OCI-LY3 (cell line): Measurements from ENCODE around the gene EFNA2.

Experiments
- H2AFZ ChIP-seq: fragments of 200-600, 300-600 bp; shearing (Covaris generic); 2 replicates; pipeline ENCODE4 v1.6.0; 2014; ENCODE audit warnings: antibody characterized with exemption, low read depth, low read length
- H3K27ac ChIP-seq: fragments of 200-600, 300-600 bp; sonication (generic); 2 replicates; pipeline ENCODE4 v1.5.1; 2014; ENCODE audit warnings: mild to moderate bottlenecking, low read length, moderate library complexity, mixed read lengths
- H3K27me3 ChIP-seq: fragments of 200-600, 300-600 bp; sonication (generic); 2 replicates; pipeline ENCODE4 v1.6.1; 2014; ENCODE audit warnings: low read depth, low read length, mixed read lengths
- H3K36me3 ChIP-seq: fragments of 200-600, 300-600 bp; sonication (generic); replicated peaks from 2 replicates; pipeline ENCODE3; 2014; ENCODE audit warnings: low read depth, low read length, mixed read lengths
- H3K4me1 ChIP-seq: fragments of 300-600, 200-600 bp; sonication (generic); 2 replicates; pipeline ENCODE4 v1.6.1; 2014; ENCODE audit warnings: low read length, mixed read lengths
- H3K4me2 ChIP-seq: fragments of 200-600, 300-600 bp; sonication (generic); 2 replicates; pipeline ENCODE4 v1.6.1; 2014; ENCODE audit warnings: low read length, mixed read lengths
- H3K4me3 ChIP-seq: fragments of 300-600, 200-600 bp; sonication (generic); 2 replicates; pipeline ENCODE4 v1.5.1; 2014; ENCODE audit warnings: antibody characterized with exemption, mild to moderate bottlenecking, low read length, moderate library complexity
- H3K79me2 ChIP-seq: fragments of 300-600, 200-600 bp; shearing (Covaris generic); 2 replicates; pipeline ENCODE4 v1.6.1; 2014; ENCODE audit warnings: mild to moderate bottlenecking, low read length, mixed read lengths
- H3K9ac ChIP-seq: fragments of 300-600, 200-600 bp; shearing (Covaris generic); 2 replicates; pipeline ENCODE4 v1.6.0; 2014; ENCODE audit warnings: mild to moderate bottlenecking, low read length, moderate library complexity
- H3K9me3 ChIP-seq: fragments of 200-600, 300-600 bp; shearing (Covaris generic); 2 replicates; pipeline ENCODE4 v1.6.1; 2014; ENCODE audit warnings: low read length, mixed read lengths; ENCODE audit not compliant: insufficient read depth
- H4K20me1 ChIP-seq: fragments of 200-600, 300-600 bp; sonication (generic); 2 replicates; pipeline ENCODE4 v1.6.1; 2016; ENCODE audit warnings: low read length, mixed read lengths; ENCODE audit not compliant: insufficient read depth
- EZH2phosphoT487 ChIP-seq: fragments of 200-600 bp; shearing (Covaris generic); IDR thresholded peaks from 2 replicates; pipeline ENCODE4 v1.6.1; 2018; ENCODE audit warnings: antibody characterized with exemption, mixed run types, low read depth
- TF ChIP-seq, protein P1 (sequence below): fragments of 200-600, 300-600 bp; sonication (generic); IDR thresholded peaks from 2 replicates; pipeline ENCODE4 v1.5.1; 2014; ENCODE audit warnings: antibody characterized with exemption, low read length, low read depth

Gene EFNA2

DNA sequence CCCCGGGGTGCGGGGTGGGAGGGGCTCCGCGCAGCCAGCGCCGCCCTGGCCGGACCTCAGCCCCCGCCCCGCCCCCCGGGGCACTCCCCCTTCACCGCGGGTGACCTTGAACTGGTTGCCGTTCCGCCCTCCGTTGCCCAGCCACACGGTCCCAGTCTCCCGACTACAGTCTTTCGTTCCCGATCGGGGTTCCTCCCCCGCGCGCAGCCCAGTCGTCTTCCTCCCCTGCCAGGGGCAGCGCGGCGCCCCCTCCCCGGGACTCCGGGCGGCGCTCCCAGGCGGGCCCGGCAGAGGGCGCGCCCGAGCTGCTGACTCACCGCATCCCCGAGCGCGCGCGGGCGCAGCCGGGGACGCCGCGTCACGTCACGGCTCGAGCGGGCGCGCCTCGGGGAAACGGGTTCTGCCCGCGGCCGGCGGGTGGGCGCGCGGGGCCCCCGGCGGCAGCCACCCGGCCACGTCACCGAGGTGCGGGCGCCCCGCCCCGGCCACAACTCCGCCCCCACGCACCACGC, 36.8 kb upstream of the EFNA2 start:
- peak overlapping the region; percentile 78 for H3K4me3 ChIP-seq
- H3K4me1 ChIP-seq, result peaks cover 38% of the 10 kb centered on the region
- H3K9me3 ChIP-seq, result no peaks in the 10 kb centered on the region
- no peak overlapping the region for H2AFZ ChIP-seq
- no peaks in the 10 kb centered on the region for H3K27me3 ChIP-seq
- peaks cover 7% of the 10 kb centered on the region; the same call in 1 of the 2 replicates for H4K20me1 ChIP-seq
- peak overlapping the region; percentile 70 for H3K4me2 ChIP-seq
- H3K27ac ChIP-seq, result peak overlapping the region; percentile 81
- H3K36me3 ChIP-seq, result peaks cover 25% of the 10 kb centered on the region
- H3K9ac ChIP-seq, result peak overlapping the region; percentile 93
- H3K79me2 ChIP-seq, result peaks cover 42% of the 10 kb centered on the region
- TF ChIP-seq, protein P1, sequence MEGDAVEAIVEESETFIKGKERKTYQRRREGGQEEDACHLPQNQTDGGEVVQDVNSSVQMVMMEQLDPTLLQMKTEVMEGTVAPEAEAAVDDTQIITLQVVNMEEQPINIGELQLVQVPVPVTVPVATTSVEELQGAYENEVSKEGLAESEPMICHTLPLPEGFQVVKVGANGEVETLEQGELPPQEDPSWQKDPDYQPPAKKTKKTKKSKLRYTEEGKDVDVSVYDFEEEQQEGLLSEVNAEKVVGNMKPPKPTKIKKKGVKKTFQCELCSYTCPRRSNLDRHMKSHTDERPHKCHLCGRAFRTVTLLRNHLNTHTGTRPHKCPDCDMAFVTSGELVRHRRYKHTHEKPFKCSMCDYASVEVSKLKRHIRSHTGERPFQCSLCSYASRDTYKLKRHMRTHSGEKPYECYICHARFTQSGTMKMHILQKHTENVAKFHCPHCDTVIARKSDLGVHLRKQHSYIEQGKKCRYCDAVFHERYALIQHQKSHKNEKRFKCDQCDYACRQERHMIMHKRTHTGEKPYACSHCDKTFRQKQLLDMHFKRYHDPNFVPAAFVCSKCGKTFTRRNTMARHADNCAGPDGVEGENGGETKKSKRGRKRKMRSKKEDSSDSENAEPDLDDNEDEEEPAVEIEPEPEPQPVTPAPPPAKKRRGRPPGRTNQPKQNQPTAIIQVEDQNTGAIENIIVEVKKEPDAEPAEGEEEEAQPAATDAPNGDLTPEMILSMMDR, result peak; percentile 85
- no peak for TF ChIP-seq EZH2phosphoT487

- H4K20me1 ChIP-seq, result peaks cover 11% of the 10 kb centered on the region; the same call in 1 of the 2 replicates
- peak overlapping the region; percentile 92 for H3K27ac ChIP-seq
- peaks cover 35% of the 10 kb centered on the region for H3K4me1 ChIP-seq
- no peak for TF ChIP-seq EZH2phosphoT487
- TF ChIP-seq, protein P1, result no peak
- peak overlapping the region; percentile 88 for H3K4me3 ChIP-seq
- peaks cover 48% of the 10 kb centered on the region for H3K79me2 ChIP-seq
- no peak overlapping the region for H2AFZ ChIP-seq
- no peaks in the 10 kb centered on the region for H3K9me3 ChIP-seq
- H3K27me3 ChIP-seq, result no peaks in the 10 kb centered on the region
- peak overlapping the region; percentile 100 for H3K4me2 ChIP-seq
- peaks cover 27% of the 10 kb centered on the region for H3K36me3 ChIP-seq
- H3K9ac ChIP-seq, result peak overlapping the region; percentile 98
Measured at GRCh38 chr19:1249298-1249989, 36.2 kb upstream of the EFNA2 start.

- H3K27me3 ChIP-seq, result no peaks in the 10 kb centered on the region
- H4K20me1 ChIP-seq, result peaks cover 11% of the 10 kb centered on the region; the same call in 1 of the 2 replicates
- peaks cover 33% of the 10 kb centered on the region for H3K36me3 ChIP-seq
- peaks cover 29% of the 10 kb centered on the region for H3K4me1 ChIP-seq
- H3K4me2 ChIP-seq, result peak overlapping the region; percentile 100
- H3K9me3 ChIP-seq, result no peaks in the 10 kb centered on the region
- peak overlapping the region; percentile 98 for H3K9ac ChIP-seq
- TF ChIP-seq, protein P1, result no peak
- TF ChIP-seq EZH2phosphoT487, result no peak
- H3K79me2 ChIP-seq, result peaks cover 54% of the 10 kb centered on the region
- no peak overlapping the region for H2AFZ ChIP-seq
- H3K27ac ChIP-seq, result peak overlapping the region; percentile 92
- H3K4me3 ChIP-seq, result peak overlapping the region; percentile 88
Measured at GRCh38 chr19:1249990-1250436, 35.7 kb upstream of the EFNA2 start.

DNA sequence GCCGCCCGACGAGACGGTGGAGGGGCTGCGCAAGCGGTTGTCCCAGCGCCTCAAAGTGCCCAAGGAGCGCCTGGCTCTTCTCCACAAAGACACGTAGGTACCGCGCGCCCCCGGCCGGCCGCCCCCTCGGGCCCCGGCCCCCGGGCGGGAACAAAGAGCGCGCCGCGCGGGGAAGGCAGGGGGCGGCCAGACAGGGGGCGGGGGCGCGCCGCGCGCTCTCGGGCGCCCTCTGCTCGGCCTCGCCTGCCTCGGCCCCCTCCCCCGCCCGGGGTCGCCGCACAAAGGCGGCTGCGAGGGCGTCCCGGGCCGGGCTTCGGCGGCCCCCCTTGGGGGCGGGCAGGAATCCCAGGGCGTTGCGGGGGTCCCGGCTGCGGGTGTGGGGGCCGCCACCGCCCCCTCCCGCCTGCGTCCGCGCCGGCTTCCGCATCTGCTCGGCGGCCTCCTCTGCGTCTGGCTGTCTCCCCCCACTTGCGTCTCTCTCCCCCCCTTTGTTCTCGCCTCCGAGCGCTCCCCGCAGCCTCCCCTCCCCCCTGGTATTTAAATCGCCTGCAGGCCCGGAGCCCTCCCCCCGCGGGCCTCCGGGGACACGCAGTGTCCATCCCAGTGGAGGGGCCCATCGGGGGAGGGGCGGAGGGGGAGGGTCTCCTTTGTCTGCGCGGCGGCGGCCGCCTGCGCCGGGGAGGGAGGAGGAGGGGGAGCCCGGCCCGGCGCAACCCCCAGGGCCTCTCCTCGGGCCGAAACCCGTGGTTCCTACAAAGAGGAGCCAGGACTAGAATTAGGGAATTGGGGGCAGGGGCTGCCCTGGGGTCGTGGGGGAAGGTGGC, 35.0 kb upstream of the EFNA2 start:
- H3K9ac ChIP-seq, result peak overlapping the region; percentile 98
- H4K20me1 ChIP-seq, result peaks cover 11% of the 10 kb centered on the region; the same call in 1 of the 2 replicates
- no peak overlapping the region for H2AFZ ChIP-seq
- H3K36me3 ChIP-seq, result peaks cover 39% of the 10 kb centered on the region
- H3K4me1 ChIP-seq, result peaks cover 27% of the 10 kb centered on the region
- TF ChIP-seq, protein P1, result no peak
- H3K27ac ChIP-seq, result peak overlapping the region; percentile 92
- peaks cover 60% of the 10 kb centered on the region for H3K79me2 ChIP-seq
- H3K4me3 ChIP-seq, result peak overlapping the region; percentile 88
- peak overlapping the region; percentile 100 for H3K4me2 ChIP-seq
- H3K27me3 ChIP-seq, result no peaks in the 10 kb centered on the region
- no peaks in the 10 kb centered on the region for H3K9me3 ChIP-seq
